Neuronal stem cell (in vitro differentiated cells): ENCODE results near the gene PRPH.
"Not testable (repeated sequence)": the region's sequence is repeated elsewhere in the genome, so short reads cannot be mapped to it uniquely, and the experiment has no call there.

Experiments used
- DNase-seq: peaks from one replicate; pipeline ENCODE4 v3.0.0-alpha.2; 2013; ENCODE audit warnings: low spot score
- H2AFZ ChIP-seq: one replicate; pipeline ENCODE4 v1.6.1; 2013; ENCODE audit warnings: mild to moderate bottlenecking, low read length, inconsistent platforms
- H2AK5ac ChIP-seq: 2 replicates; pipeline ENCODE4 v1.6.1; 2013; ENCODE audit warnings: low read depth, mild to moderate bottlenecking, inconsistent platforms, low read length, moderate library complexity, mixed read lengths
- H2BK120ac ChIP-seq: 2 replicates; pipeline ENCODE4 v1.6.1; 2013; ENCODE audit warnings: low read depth, mild to moderate bottlenecking, inconsistent platforms, low read length, moderate library complexity, mixed read lengths
- H2BK12ac ChIP-seq: one replicate; pipeline ENCODE4 v1.6.1; 2013; ENCODE audit warnings: low read length, inconsistent platforms
- H2BK15ac ChIP-seq: 2 replicates; pipeline ENCODE4 v1.6.1; 2013; ENCODE audit warnings: mild to moderate bottlenecking, low read length, inconsistent platforms, mixed read lengths
- H2BK5ac ChIP-seq: one replicate; pipeline ENCODE4 v1.6.1; 2013; ENCODE audit warnings: inconsistent platforms, mild to moderate bottlenecking, low read length, moderate library complexity
- H3K14ac ChIP-seq: one replicate; pipeline ENCODE4 v1.6.1; 2013; ENCODE audit warnings: low read length, inconsistent platforms
- H3K18ac ChIP-seq: 2 replicates; pipeline ENCODE4 v1.6.1; 2013; ENCODE audit warnings: low read length, inconsistent platforms
- H3K23ac ChIP-seq: 2 replicates; pipeline ENCODE4 v1.6.1; 2013; ENCODE audit warnings: low read depth, mild to moderate bottlenecking, mixed read lengths, low read length, inconsistent platforms; ENCODE audit not compliant: poor library complexity
- H3K27ac ChIP-seq: replicated peaks from 3 replicates; pipeline ENCODE4 v1.5.1; 2013; ENCODE audit warnings: low read length, inconsistent platforms
- H3K27me3 ChIP-seq, 3 experiments: 2 replicates each; pipeline ENCODE4 v1.6.1; 2013; ENCODE audit warnings: low read length in 3 of 3, mild to moderate bottlenecking in 2 of 3, inconsistent platforms in 1 of 3, low read depth in 1 of 3, mixed read lengths in 1 of 3, moderate library complexity in 1 of 3; ENCODE audit not compliant: control insufficient read depth in 3 of 3, insufficient read depth in 3 of 3
- H3K36me3 ChIP-seq, 2 donors: replicated peaks in 1 of 2; 2 replicates each; pipeline ENCODE4 v1.6.1; 2013; ENCODE audit warnings: low read length in 2 of 2; ENCODE audit not compliant: control insufficient read depth in 2 of 2, insufficient read depth in 2 of 2
- H3K4ac ChIP-seq: 2 replicates; pipeline ENCODE4 v1.6.1; 2013; ENCODE audit warnings: inconsistent platforms, mild to moderate bottlenecking, low read length, moderate library complexity
- H3K4me1 ChIP-seq, 2 donors: 1 replicate in 1 of 2; 2 replicates in 1 of 2; pipeline ENCODE4 v1.6.1; 2013; ENCODE audit warnings: low read length in 2 of 2, low read depth in 1 of 2; ENCODE audit not compliant: control insufficient read depth in 2 of 2, insufficient read depth in 1 of 2
- H3K4me2 ChIP-seq: one replicate; pipeline ENCODE4 v1.6.1; 2013; ENCODE audit warnings: mild to moderate bottlenecking, low read length, inconsistent platforms; ENCODE audit not compliant: insufficient read depth, poor library complexity, severe bottlenecking
- H3K4me3 ChIP-seq, 2 donors: 2 replicates each; pipeline ENCODE4 v1.5.1; 2013; ENCODE audit warnings: low read length in 2 of 2, mild to moderate bottlenecking in 2 of 2, inconsistent platforms in 1 of 2, moderate library complexity in 1 of 2
- H3K79me1 ChIP-seq: one replicate; pipeline ENCODE4 v1.6.1; 2013; ENCODE audit warnings: low read depth, mild to moderate bottlenecking, inconsistent platforms, low read length, moderate library complexity
- H3K9ac ChIP-seq: one replicate; pipeline ENCODE4 v1.6.1; 2013; ENCODE audit warnings: mild to moderate bottlenecking, low read depth, low read length, inconsistent platforms; ENCODE audit not compliant: poor library complexity
- H3K9me3 ChIP-seq, 2 donors: replicated peaks in 1 of 2; 2 replicates each; pipeline versions ENCODE3 to v1.6.1; 2013; ENCODE audit warnings: low read length in 2 of 2, mild to moderate bottlenecking in 2 of 2, inconsistent platforms in 1 of 2, low read depth in 1 of 2, mixed read lengths in 1 of 2, moderate library complexity in 1 of 2; ENCODE audit not compliant: control insufficient read depth in 2 of 2, insufficient read depth in 1 of 2
- H4K8ac ChIP-seq: one replicate; pipeline ENCODE4 v1.6.1; 2013; ENCODE audit warnings: low read depth, mild to moderate bottlenecking, inconsistent platforms, low read length, moderate library complexity
- H4K91ac ChIP-seq: one replicate; pipeline ENCODE4 v1.6.1; 2013; ENCODE audit warnings: low read length, low read depth, mild to moderate bottlenecking, inconsistent platforms; ENCODE audit not compliant: poor library complexity
- WGBS, 2 donors: extraction: QIAGEN DNeasy Blood & Tissue Kit; methylation state at CpG; one replicate each; pipeline ENCODE4 v1.1.7; 2013; ENCODE audit warnings: missing lambda C conversion rate in 2 of 2, mixed read lengths in 1 of 2; ENCODE audit not compliant: insufficient read length in 2 of 2, insufficient replicate concordance in 1 of 2; ENCODE audit errors: extremely low coverage in 2 of 2; 5-methylcytosine and 5-hydroxymethylcytosine counted together

PRPH gene

DNA sequence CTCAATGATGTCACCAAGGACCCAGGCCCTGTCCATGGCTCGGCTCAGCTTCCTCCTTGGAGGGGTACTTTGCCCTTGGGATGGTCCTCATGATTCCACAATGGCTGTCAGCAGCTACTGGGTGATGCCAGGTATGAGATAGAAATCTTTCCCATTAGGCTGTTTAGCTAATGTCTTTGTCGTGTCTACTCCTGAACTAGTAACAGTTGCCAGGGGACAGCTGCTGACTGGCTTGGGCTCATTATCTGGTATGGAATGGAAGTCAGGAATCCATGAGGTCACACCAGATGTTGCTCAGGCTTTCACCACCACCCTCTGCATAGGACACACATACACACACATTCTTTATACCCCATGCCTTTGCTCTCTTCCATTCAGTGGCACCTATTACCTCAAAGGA is 9.2 kb downstream of the PRPH start:
- no peak overlapping the region for H4K91ac ChIP-seq
- WGBS, 2 donors, result no CpG with 5 or more reads among the region's 2 CpGs
- H3K4me3 ChIP-seq, result no peak overlapping the region
- no peak overlapping the region for H3K4me2 ChIP-seq
- H2AK5ac ChIP-seq, result no peak overlapping the region
- no peak overlapping the region for H2BK12ac ChIP-seq
- H2BK15ac ChIP-seq, result no peak overlapping the region
- H2BK5ac ChIP-seq, result no peak overlapping the region
- no peak overlapping the region for H3K14ac ChIP-seq
- no peak overlapping the region for H2AFZ ChIP-seq
- no peaks in the 10 kb centered on the region for H3K4me1 ChIP-seq
- H3K23ac ChIP-seq, result no peak overlapping the region
- no peaks in the 10 kb centered on the region for H3K9me3 ChIP-seq
- H4K8ac ChIP-seq, result no peak overlapping the region
- H3K9ac ChIP-seq, result no peak overlapping the region
- no peak overlapping the region for H3K27ac ChIP-seq
- H3K27me3 ChIP-seq, result peaks cover 0 to 38% (median 3%) of the 10 kb centered on the region in 3 experiments
- H2BK120ac ChIP-seq, result no peak overlapping the region
- H3K4ac ChIP-seq, result no peak overlapping the region
- no peak overlapping the region for H3K18ac ChIP-seq
- DNase-seq, result no peak
- no peaks in the 10 kb centered on the region for H3K36me3 ChIP-seq
- H3K79me1 ChIP-seq, result no peaks in the 10 kb centered on the region

DNA sequence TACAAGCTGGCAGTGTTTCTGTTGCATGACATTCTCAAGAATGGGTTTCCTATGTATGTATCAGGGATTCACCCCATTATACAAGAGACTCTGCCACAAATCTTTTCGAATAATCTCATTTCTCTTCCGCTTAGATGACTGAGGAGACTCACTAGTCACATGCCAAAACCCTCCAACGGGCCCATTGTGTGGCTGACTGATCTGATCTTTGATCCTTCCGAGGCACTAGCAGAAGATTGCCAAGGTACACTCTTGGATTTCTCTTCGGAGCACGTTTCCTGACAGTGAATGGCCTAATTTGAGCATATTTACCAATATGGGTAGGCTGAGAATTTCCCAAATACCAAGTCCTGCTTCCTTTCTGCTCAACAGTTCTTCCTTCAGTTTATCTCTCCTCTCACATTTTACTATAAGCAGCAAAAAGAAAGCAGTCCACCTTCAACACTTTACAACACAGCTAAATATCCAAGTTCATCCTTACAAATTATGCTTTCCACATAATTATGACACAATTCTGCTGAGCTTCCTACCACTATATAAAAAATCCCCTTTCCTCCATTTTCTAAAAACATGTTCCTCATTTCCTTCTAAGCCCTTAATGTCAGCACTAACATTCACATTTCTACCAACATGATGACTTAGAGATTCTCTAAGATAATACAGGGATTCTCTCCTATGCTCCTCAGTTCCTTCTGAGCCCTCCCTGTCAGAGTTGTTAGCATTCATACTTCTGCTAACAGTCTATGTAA is 11.0 kb downstream of the PRPH start:
- H3K14ac ChIP-seq, result no peak overlapping the region
- H3K9ac ChIP-seq, result no peak overlapping the region
- no peak overlapping the region for H2AFZ ChIP-seq
- no peak overlapping the region for H2BK12ac ChIP-seq
- no peak overlapping the region for H3K4me3 ChIP-seq
- H2BK120ac ChIP-seq, result no peak overlapping the region
- no peak overlapping the region for H2BK15ac ChIP-seq
- no peak overlapping the region for H3K4me2 ChIP-seq
- H2BK5ac ChIP-seq, result no peak overlapping the region
- no peak overlapping the region for H4K91ac ChIP-seq
- no peak overlapping the region for H3K27ac ChIP-seq
- H3K9me3 ChIP-seq, result no peaks in the 10 kb centered on the region
- no peak overlapping the region for H4K8ac ChIP-seq
- no peak overlapping the region for H3K23ac ChIP-seq
- no peaks in the 10 kb centered on the region for H3K36me3 ChIP-seq
- H3K4ac ChIP-seq, result no peak overlapping the region
- no peak overlapping the region for H2AK5ac ChIP-seq
- H3K4me1 ChIP-seq, result no peaks in the 10 kb centered on the region
- peaks cover 0 to 41% (median 3%) of the 10 kb centered on the region in 3 experiments for H3K27me3 ChIP-seq
- no CpG with 5 or more reads among the region's 6 CpGs for WGBS, 2 donors
- DNase-seq, result no peak
- no peak overlapping the region for H3K18ac ChIP-seq
- no peaks in the 10 kb centered on the region for H3K79me1 ChIP-seq

DNA sequence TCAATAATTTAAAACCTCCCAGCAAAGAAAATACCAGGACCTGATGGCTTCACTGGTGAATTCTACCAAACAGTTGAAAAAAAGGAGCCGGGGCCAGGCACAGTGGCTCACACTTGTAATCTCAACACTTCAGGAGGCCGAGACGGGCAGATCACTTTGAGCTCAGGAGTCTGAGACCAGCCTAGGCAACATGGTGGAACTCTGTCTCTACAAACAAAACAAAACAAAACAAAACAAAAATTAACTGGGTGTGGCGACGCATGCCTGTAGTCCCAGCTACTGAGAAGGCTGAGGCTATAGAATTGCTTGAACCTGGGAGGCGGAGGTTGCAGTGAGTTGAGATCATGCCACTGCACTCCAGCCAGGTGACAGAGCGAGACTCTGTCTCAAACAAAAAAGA is 14.4 kb downstream of the PRPH start:
- Histone ChIP-seq H3K4me2 (no peak overlapping the region), H3K23ac (no peak overlapping the region), H2BK12ac (no peak overlapping the region), H2AFZ (no peak overlapping the region), H3K4ac (no peak overlapping the region), H3K9me3 (no peaks in the 10 kb centered on the region), H4K8ac (no peak overlapping the region), H3K36me3 (no peaks in the 10 kb centered on the region), H4K91ac (no peak overlapping the region), H3K9ac (no peak overlapping the region), H2BK120ac (no peak overlapping the region), H2AK5ac (no peak overlapping the region), H2BK5ac (no peak overlapping the region), H3K27ac (no peak overlapping the region), H3K27me3 (peaks cover 0 to 29% (median 0%) of the 10 kb centered on the region in 3 experiments), H3K4me1 (no peaks in the 10 kb centered on the region), H3K79me1 (no peaks in the 10 kb centered on the region), H3K14ac (no peak overlapping the region), H3K18ac (no peak overlapping the region), H2BK15ac (no peak overlapping the region), H3K4me3 (no peak overlapping the region)
- WGBS, 2 donors, result no CpG with 5 or more reads among the region's 7 CpGs
- no peak for DNase-seq

DNA sequence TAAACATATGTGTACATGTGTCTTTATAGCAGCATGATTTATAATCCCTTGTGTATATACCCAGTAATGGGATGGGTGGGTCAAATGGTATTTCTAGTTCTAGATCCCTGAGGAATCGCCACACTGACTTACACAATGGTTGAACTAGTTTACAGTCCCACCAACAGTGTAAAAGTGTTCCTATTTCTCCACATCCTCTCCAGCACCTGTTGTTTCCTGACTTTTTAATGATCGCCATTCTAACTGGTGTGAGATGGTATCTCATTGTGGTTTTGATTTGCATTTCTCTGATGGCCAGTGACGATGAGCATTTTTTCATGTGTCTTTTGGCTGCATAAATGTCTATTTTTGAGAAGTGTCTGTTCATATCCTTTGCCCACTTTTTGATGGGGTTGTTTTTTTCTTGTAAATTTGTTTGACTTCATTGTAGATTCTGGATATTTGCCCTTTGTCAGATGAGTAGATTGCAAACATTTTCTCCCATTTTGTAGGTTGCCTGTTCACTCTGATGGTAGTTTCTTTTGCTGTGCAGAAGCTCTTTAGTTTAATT is 15.6 kb downstream of the PRPH start:
- H3K4me3 ChIP-seq, H2BK15ac ChIP-seq, H3K23ac ChIP-seq, H3K79me1 ChIP-seq, H4K8ac ChIP-seq, H3K9me3 ChIP-seq, H2AK5ac ChIP-seq, H2BK120ac ChIP-seq, H2BK12ac ChIP-seq, H4K91ac ChIP-seq, H3K27ac ChIP-seq, H3K4me2 ChIP-seq, H3K36me3 ChIP-seq, H3K18ac ChIP-seq, H2AFZ ChIP-seq, H2BK5ac ChIP-seq, DNase-seq, H3K4me1 ChIP-seq, H3K9ac ChIP-seq, H3K4ac ChIP-seq, H3K14ac ChIP-seq: not testable (repeated sequence)
- no CpG with 5 or more reads among the region's 3 CpGs for WGBS, 2 donors
- H3K27me3 ChIP-seq, result peaks cover 0 to 29% (median 0%) of the 10 kb centered on the region in 3 experiments
